Testis (tissue), 3 donors: Measurements from ENCODE around the gene APOF. TPM values are rescaled to one million over a fixed set of nuclear protein-coding genes. Genes with fewer than 3 reads are reported as not detected.
A peak's percentile ranks its signal among the peaks of the same experiment; 100 is the strongest.

Experiments
- DNase-seq: peaks from one replicate; pipeline ENCODE4 v3.0.0-alpha.2; 2019
- H3K27ac ChIP-seq, 2 donors: fragments of 200-600 bp; sonication (generic); one replicate each; pipeline ENCODE4 v1.5.1; 2019
- H3K27me3 ChIP-seq: fragments of 200-600 bp; sonication (generic); one replicate; pipeline ENCODE4 v1.5.1; 2019
- H3K36me3 ChIP-seq: fragments of 200-600 bp; sonication (generic); one replicate; pipeline ENCODE4 v1.5.1; 2017; ENCODE audit warnings: low read depth; ENCODE audit errors: missing control alignments
- H3K4me1 ChIP-seq: fragments of 200-600 bp; sonication (generic); one replicate; pipeline ENCODE4 v1.5.1; 2019
- H3K4me3 ChIP-seq, 2 donors: fragments of 200-600 bp; sonication (generic); one replicate each; pipeline ENCODE4 v1.5.1; 2017 to 2019
- H3K9me3 ChIP-seq: fragments of 200-600 bp; sonication (generic); one replicate; pipeline ENCODE4 v1.5.1; 2017
- CTCF ChIP-seq, 3 experiments: fragments of 450-650 bp in 2 of 3; fragments of 200-600 bp in 1 of 3; sonication (generic) in 1 of 3; IDR thresholded peaks; one replicate each; pipeline ENCODE4 v1.5.1; 2016 to 2019; ENCODE audit warnings: antibody characterized with exemption in 3 of 3, mild to moderate bottlenecking in 2 of 3, moderate library complexity in 1 of 3
- POLR2A ChIP-seq: fragments of 450-650 bp; IDR thresholded peaks from one replicate; pipeline ENCODE4 v1.6.1; 2017; ENCODE audit warnings: antibody characterized with exemption, mild to moderate bottlenecking, moderate library complexity
- WGBS, 2 donors: methylation state at CpG; one replicate each; pipeline ENCODE4 v1.1.5; 2018; 5-methylcytosine and 5-hydroxymethylcytosine counted together
- intact Hi-C: fragments of 100-400 bp; cut with DNase I; formaldehyde crosslinking; loops from one replicate; pipeline ENCODE4 v1.15.1; 2023; ENCODE audit warnings: low total_unique reads
- polyA plus RNA-seq: library from polyadenylated mRNA; stranded (reverse); fragments of 350-450 nt; fragmentation: Illumina TruSeq; extraction: RNeasy Lipid Tissue Mini Kit (QIAGEN cat#74804); gene quantifications from one replicate; pipeline ENCODE4 v1.2.3, GENCODE V29; 2014; ENCODE audit warnings: low read depth, low replicate concordance; ENCODE audit not compliant: insufficient read depth
- total RNA-seq, 2 donors: library from RNA; depleted of rRNA; stranded (reverse); fragments of >200 nt; gene quantifications; one replicate each; pipeline ENCODE4 v1.2.3, GENCODE V29; 2016

The APOF gene
- total and polyA plus RNA-seq, 3 donors from 2014 or later: not detected

- intact Hi-C loops: no loop called here
- 6 to 7% methylated on average over 6 of the region's 6 CpGs for WGBS, 2 donors
- H3K9me3 ChIP-seq: no peaks in the 10 kb centered on the region
Measured at GRCh38 chr12:56334490-56334793, 28.2 kb downstream of the APOF start.

GRCh38 chr12:56333679-56334489, 28.8 kb downstream of the APOF start, which contains the start of gene PAN2:
TSS of gene PAN2 (minus strand) at chr12:56334000. CDS start at chr12:56333094, 906 bp downstream.
- DNase-seq: peak; percentile 97
- intact Hi-C loops: no loop called here

More at GRCh38 chr12:56334490-56334793, 28.2 kb downstream of the APOF start:
- Histone ChIP-seq H3K4me3 (peak overlapping the region; percentile 65 to 82), H3K4me1 (no peaks in the 10 kb centered on the region), H3K27ac (peak overlapping the region; percentile 90 to 93), H3K27me3 (no peaks in the 10 kb centered on the region), H3K36me3 (no peaks in the 10 kb centered on the region)
- TF ChIP-seq POLR2A: no peak
- TF ChIP-seq CTCF (IDR thresholded peaks at IDR 0.05): no peak
- DNase-seq: no peak

GRCh38 chr12:56333197-56333678, 29.4 kb downstream of the APOF start:
- no peak for DNase-seq
- Histone ChIP-seq H3K27ac (peak overlapping the region; percentile 90 to 93), H3K4me3 (peak overlapping the region; percentile 65 to 82), H3K9me3 (no peaks in the 10 kb centered on the region), H3K27me3 (no peaks in the 10 kb centered on the region), H3K4me1 (no peaks in the 10 kb centered on the region), H3K36me3 (no peaks in the 10 kb centered on the region)
- TF ChIP-seq CTCF (IDR thresholded peaks at IDR 0.05) (no peak), POLR2A (no peak)
- intact Hi-C loops: no loop called here
- 16 to 17% methylated on average over 8 of the region's 8 CpGs for WGBS, 2 donors

More at GRCh38 chr12:56333679-56334489, 28.8 kb downstream of the APOF start, which contains the start of gene PAN2:
- TF ChIP-seq CTCF (IDR thresholded peaks at IDR 0.05) (peak; percentile 14 to 61 (median 44)), POLR2A (no peak)
- peak within 1 kb of the TSS; percentile 65 to 82 for H3K4me3 ChIP-seq
- WGBS, 2 donors: 0% methylated on average over 34 to 45 of the region's 45 CpGs
- H3K4me1 ChIP-seq: no peaks in the 10 kb centered on the region
- H3K9me3 ChIP-seq: no peaks in the 10 kb centered on the region
- H3K27ac ChIP-seq: peak within 1 kb of the TSS; percentile 90 to 93
- no peaks in the 10 kb centered on the region for H3K36me3 ChIP-seq
- H3K27me3 ChIP-seq: no peaks in the 10 kb centered on the region

GRCh38 chr12:56332512-56333196, 30.0 kb downstream of the APOF start:
- no peaks in the 10 kb centered on the region for H3K9me3 ChIP-seq
- H3K36me3 ChIP-seq: no peaks in the 10 kb centered on the region
- H3K4me3 ChIP-seq: peak overlapping the region; percentile 65 to 82
- H3K4me1 ChIP-seq: no peaks in the 10 kb centered on the region
- no peak for DNase-seq
- H3K27me3 ChIP-seq: no peaks in the 10 kb centered on the region
- H3K27ac ChIP-seq: peak overlapping the region; percentile 90 to 93
- 76 to 83% methylated on average over 10 to 11 of the region's 11 CpGs for WGBS, 2 donors
- intact Hi-C loops: no loop called here
- TF ChIP-seq POLR2A: no peak

- no peak overlapping the region for H3K27ac ChIP-seq
- TF ChIP-seq POLR2A (no peak), CTCF (IDR thresholded peaks at IDR 0.05) (no peak)
- H3K9me3 ChIP-seq: no peaks in the 10 kb centered on the region
- no peak overlapping the region for H3K4me3 ChIP-seq
- no peaks in the 10 kb centered on the region for H3K4me1 ChIP-seq
- intact Hi-C loops: no loop called here
- WGBS, 2 donors: 96 to 97% methylated on average over 7 of the region's 7 CpGs
- H3K27me3 ChIP-seq: no peaks in the 10 kb centered on the region
- no peak for DNase-seq
- H3K36me3 ChIP-seq: no peaks in the 10 kb centered on the region
Measured at GRCh38 chr12:56330936-56331490, 31.6 kb downstream of the APOF start.
